ENCODE data around the gene ARRDC5. TPM values are rescaled to one million over a fixed set of nuclear protein-coding genes. Genes with fewer than 3 reads are reported as not detected.
"Not testable (repeated sequence)": the region's sequence is repeated elsewhere in the genome, so short reads cannot be mapped to it uniquely, and the experiment has no call there.

ARRDC5 gene
- total RNA-seq, 1 donor from 2014 or later, result not detected

DNA sequence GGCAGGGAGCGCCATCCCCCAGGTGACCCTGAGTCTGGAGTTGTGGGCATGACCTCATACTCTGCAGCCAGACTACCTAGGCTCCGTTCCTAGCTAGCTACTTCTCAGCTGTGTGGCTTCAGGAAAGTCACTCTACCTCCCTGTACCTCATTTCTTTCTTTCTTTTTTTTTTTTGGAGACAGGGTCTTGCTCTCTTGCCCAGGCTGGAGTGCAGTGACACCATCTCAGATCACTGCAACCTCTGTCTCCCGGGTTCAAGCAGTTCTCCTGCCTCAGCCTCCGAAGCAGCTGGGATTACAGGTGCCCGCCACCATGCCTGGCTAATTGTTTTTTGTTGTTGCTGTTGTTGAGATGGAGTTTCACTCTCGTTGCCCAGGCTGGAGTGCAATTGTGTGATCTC lies 50.2 kb downstream of the ARRDC5 start:
- Histone ChIP-seq H3K27me3 (ENCODE audit: control insufficient read depth, insufficient read depth, low read length) (no peaks in the 10 kb centered on the region), H3K4me3 (ENCODE audit: low read depth, low read length) (no peak overlapping the region), H3K36me3 (ENCODE audit: control insufficient read depth, insufficient read depth, low read length) (peaks cover 18% of the 10 kb centered on the region)
- TF ChIP-seq, protein P1, sequence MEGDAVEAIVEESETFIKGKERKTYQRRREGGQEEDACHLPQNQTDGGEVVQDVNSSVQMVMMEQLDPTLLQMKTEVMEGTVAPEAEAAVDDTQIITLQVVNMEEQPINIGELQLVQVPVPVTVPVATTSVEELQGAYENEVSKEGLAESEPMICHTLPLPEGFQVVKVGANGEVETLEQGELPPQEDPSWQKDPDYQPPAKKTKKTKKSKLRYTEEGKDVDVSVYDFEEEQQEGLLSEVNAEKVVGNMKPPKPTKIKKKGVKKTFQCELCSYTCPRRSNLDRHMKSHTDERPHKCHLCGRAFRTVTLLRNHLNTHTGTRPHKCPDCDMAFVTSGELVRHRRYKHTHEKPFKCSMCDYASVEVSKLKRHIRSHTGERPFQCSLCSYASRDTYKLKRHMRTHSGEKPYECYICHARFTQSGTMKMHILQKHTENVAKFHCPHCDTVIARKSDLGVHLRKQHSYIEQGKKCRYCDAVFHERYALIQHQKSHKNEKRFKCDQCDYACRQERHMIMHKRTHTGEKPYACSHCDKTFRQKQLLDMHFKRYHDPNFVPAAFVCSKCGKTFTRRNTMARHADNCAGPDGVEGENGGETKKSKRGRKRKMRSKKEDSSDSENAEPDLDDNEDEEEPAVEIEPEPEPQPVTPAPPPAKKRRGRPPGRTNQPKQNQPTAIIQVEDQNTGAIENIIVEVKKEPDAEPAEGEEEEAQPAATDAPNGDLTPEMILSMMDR (IDR thresholded peaks at IDR 0.05; ENCODE audit: insufficient read depth, low read length, severe bottlenecking), result no peak
- DNase-seq (ENCODE audit: low read depth) (no peak), FAIRE-seq (no peak)

DNA sequence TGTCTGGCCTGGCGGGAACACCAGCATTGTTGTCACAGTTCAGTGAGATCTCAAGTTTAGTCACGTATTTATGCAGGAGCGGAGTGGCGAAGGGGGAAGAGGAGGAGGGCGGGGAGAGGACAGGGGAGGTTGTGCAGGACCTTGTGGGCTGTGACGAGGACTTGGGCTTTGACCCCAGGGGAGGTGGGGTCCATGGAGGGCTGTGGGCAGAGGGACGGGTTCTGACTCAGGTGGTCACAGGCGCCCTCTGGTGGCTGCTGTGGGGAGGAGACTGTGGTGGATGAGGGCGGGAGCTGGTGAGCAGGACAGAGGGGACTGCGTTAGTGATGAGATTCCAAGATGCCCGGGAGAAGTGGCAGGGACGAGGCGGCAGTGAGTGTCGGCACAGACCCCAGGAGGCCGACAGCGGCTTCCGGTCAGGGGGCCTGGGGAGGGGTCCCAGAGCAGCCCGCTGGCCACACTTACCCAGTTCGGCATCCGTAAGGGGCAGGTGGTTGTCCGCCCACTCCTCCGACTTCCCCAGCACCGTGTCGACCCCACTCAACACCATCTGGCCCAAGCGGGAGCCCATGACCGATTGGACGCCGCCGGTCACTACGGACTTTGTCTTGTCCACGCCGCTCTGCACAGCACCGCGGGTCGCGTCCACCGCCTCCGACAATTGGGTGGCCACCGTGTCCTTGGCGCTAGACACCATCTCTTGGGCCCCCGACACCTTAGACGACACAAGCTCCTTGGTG lies 51.0 kb downstream of the ARRDC5 start:
- H3K4me3 ChIP-seq (ENCODE audit: low read depth, low read length), result no peak overlapping the region
- FAIRE-seq (no peak), DNase-seq (ENCODE audit: low read depth) (no peak)
- TF ChIP-seq, protein P1 (IDR thresholded peaks at IDR 0.05; ENCODE audit: insufficient read depth, low read length, severe bottlenecking), result peak; percentile 88
- no peaks in the 10 kb centered on the region for H3K27me3 ChIP-seq (ENCODE audit: control insufficient read depth, insufficient read depth, low read length)
- peaks cover 21% of the 10 kb centered on the region for H3K36me3 ChIP-seq (ENCODE audit: control insufficient read depth, insufficient read depth, low read length)

DNA sequence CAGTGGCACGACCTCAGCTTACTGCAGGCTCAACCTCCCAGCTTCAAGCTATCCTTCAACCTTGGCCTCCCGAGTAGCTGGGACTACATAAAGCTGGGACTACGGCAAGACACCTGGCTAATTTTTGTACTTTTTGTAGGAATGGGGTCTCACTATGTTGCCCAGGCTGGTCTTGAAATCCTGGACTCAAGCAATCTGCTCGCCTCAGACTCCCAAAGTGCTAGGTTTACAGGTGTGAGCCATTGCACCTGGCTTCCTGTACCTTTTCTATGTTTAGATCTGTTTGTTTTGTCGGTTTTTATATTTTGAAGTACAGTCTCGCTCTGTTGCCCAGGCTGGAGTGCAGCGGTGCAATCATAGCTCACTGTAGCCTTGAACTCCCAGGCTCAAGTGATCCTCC lies 53.7 kb downstream of the ARRDC5 start:
- Histone ChIP-seq H3K36me3 (ENCODE audit: control insufficient read depth, insufficient read depth, low read length) (peaks cover 23% of the 10 kb centered on the region), H3K27me3 (ENCODE audit: control insufficient read depth, insufficient read depth, low read length) (no peaks in the 10 kb centered on the region), H3K4me3 (ENCODE audit: low read depth, low read length) (no peak overlapping the region)
- no peak for FAIRE-seq
- TF ChIP-seq, protein P1 (IDR thresholded peaks at IDR 0.05; ENCODE audit: insufficient read depth, low read length, severe bottlenecking), result no peak
- no peak for DNase-seq (ENCODE audit: low read depth)

DNA sequence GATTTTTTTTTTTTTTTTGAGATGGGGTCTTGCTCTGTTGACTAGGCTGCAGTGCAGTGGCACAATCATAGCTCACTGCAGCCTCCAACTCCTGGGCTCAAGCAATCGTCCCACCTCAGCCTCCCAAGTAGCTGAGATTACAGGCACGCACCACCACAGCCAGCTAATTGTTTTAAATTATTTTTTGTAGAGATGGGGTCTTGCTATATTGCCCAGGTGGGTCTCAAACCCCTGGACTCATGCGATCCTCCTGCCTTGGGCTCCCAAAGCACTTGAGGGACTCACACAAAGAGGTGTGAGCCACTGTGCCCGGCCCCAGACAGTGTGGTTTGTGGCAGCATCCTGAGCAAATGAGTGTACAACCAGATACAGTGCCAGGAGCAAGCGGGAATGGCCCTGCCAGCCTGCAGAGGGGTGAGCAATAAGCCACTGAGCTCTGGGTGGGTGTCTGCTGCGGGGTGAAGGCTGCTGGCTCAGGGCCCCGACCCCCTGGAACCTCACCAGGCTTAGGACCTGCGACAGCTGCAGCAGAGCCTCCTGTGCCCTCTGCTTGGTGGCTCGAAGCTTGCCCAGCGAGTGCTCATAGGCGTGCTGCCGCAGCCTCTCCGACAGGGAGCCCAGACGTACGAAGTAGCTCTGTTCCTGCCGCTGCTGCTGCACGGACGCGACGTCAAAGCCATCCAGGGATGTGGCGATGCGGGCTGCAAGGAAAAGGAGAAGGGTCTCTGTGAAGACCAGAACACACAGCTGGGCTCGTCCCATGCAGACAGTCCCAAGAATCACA lies 55.3 kb downstream of the ARRDC5 start:
- no peak overlapping the region for H3K4me3 ChIP-seq (ENCODE audit: low read depth, low read length)
- FAIRE-seq, result no peak
- peaks cover 24% of the 10 kb centered on the region for H3K36me3 ChIP-seq (ENCODE audit: control insufficient read depth, insufficient read depth, low read length)
- no peak for DNase-seq (ENCODE audit: low read depth)
- no peaks in the 10 kb centered on the region for H3K27me3 ChIP-seq (ENCODE audit: control insufficient read depth, insufficient read depth, low read length)
- TF ChIP-seq, protein P1 (IDR thresholded peaks at IDR 0.05; ENCODE audit: insufficient read depth, low read length, severe bottlenecking), result no peak

DNA sequence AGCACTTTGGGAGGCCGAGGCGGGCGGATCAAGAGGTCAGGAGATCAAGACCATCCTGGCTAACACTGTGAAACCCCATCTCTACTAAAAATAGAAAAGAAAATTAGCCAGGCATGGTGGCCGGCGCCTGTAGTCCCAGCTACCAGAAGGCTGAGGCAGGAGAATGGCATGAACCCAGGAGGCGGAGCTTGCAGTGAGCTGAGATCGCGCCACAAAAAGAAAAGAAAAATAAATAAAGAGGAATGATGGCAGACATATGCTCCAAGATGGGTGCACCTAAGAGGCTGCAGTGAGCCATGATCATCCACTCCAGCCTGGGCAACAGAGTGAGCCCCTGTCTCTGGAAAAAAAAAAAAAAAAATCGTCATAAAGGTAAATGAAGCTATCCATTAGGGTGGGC lies 56.7 kb downstream of the ARRDC5 start:
- not testable (repeated sequence) for DNase-seq (ENCODE audit: low read depth); H3K4me3 ChIP-seq (ENCODE audit: low read depth, low read length); FAIRE-seq; H3K27me3 ChIP-seq (ENCODE audit: control insufficient read depth, insufficient read depth, low read length)
- H3K36me3 ChIP-seq (ENCODE audit: control insufficient read depth, insufficient read depth, low read length), result peaks cover 20% of the 10 kb centered on the region

DNA sequence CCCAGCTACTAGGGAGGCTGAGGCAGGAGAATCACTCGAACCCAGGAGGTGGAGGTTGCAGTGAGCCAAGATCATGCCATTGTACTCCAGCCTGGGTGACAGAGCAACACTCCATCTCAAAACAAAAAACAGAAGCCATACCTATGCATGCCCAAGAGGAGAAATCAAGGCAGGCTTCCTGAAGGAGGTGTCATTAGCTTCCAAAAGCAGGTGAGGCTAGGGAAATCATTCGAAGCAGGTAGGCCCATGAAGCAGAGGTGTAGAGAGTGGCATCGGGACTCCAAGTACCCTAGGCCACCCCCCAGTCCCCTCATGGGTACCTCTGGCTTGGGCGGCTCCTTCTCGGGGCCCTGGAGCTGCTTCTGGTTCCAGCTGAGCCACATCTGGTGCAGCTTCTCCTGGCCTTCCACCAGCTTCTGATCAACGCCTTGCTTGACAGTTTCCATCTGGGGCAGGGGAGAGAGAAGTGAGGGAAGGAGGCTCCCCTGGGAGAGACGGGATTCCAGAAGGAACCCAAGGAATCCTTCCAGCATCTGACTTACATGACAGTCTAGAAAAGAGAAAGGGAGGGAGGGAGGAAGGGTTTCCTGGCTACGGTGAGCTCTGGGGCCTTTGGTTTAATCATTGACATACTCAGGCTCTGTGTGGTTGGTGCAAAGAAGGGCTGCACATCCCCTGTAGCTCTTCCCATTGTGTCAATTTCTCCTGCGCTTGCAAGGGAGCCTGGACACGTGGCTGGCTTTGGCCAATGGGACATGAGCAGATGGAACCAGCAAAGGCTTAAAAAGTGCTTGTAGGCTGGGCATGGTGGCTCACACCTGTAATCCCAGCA lies 58.1 kb downstream of the ARRDC5 start:
- Histone ChIP-seq H3K27me3 (ENCODE audit: control insufficient read depth, insufficient read depth, low read length) (no peaks in the 10 kb centered on the region), H3K36me3 (ENCODE audit: control insufficient read depth, insufficient read depth, low read length) (peaks cover 19% of the 10 kb centered on the region), H3K4me3 (ENCODE audit: low read depth, low read length) (no peak overlapping the region)
- TF ChIP-seq, protein P1 (IDR thresholded peaks at IDR 0.05; ENCODE audit: insufficient read depth, low read length, severe bottlenecking), result no peak
- no peak for DNase-seq (ENCODE audit: low read depth)
- FAIRE-seq, result no peak

Data from bronchial epithelial cell (primary cell).